Stimulated activated CD4-positive, alpha-beta T cell treated with anti-CD3 and anti-CD28 coated beads, Interleukin-2, amount 100 ng/mL, for 24 hours (primary cell): Measurements from ENCODE around the gene NEDD8.

Source experiments
- DNase-seq, 2 donors: peaks; one replicate each; pipeline ENCODE4 v3.0.0-alpha.2; 2020

Gene NEDD8

GRCh38 chr14:24177041-24177825 is 54.9 kb downstream of the NEDD8 start:
- DNase-seq = no peak

- DNase-seq = no peak
Measured at GRCh38 chr14:24176599-24176998, 55.6 kb downstream of the NEDD8 start.

DNA sequence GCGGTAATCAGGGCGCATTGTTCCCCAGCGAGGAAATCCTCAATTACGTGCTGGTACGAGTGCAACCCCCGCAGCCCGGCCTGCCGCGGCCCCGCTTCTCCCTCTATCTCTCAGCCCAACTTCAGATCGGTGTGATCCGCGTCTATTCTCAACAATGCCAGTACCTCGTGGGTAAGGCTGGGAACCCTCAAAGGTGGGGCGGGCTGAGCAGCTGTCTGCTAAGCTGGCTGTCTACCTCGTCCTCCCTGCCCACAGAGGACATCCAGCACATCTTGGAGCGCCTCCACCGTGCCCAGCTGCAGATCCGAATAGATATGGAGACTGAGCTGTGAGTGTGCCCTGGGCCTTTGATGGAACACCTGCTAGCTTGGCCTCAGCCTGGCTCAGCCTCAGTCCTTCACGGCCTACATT is 59.3 kb downstream of the NEDD8 start:
- no peak for DNase-seq

DNA sequence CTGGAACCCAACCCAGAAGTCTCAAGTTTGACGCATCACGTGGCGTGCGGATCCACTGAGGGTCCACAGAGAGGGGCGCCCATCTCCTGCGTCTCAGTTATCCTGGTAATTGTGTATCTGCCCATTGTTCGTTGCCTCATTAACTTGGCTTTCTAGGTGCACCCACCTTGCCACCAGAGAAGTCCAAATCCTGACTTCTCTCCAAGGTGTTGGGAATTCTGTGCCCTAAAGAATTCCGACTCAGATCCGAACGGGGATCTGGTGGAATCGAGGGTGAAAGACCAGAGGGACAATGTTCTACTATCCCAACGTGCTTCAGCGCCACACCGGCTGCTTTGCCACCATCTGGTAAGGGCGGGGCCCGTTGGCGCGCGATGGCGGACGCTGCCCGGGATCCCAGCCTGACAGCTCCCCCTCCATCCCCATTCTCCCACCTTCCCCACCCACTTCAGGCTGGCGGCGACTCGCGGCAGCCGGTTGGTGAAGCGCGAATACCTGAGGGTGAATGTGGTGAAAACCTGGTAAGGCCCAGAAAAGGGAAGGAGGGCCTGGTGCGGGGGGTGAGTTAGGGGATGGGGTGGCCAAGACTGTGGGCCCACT is 59.8 kb downstream of the NEDD8 start:
- DNase-seq = no peak

DNA sequence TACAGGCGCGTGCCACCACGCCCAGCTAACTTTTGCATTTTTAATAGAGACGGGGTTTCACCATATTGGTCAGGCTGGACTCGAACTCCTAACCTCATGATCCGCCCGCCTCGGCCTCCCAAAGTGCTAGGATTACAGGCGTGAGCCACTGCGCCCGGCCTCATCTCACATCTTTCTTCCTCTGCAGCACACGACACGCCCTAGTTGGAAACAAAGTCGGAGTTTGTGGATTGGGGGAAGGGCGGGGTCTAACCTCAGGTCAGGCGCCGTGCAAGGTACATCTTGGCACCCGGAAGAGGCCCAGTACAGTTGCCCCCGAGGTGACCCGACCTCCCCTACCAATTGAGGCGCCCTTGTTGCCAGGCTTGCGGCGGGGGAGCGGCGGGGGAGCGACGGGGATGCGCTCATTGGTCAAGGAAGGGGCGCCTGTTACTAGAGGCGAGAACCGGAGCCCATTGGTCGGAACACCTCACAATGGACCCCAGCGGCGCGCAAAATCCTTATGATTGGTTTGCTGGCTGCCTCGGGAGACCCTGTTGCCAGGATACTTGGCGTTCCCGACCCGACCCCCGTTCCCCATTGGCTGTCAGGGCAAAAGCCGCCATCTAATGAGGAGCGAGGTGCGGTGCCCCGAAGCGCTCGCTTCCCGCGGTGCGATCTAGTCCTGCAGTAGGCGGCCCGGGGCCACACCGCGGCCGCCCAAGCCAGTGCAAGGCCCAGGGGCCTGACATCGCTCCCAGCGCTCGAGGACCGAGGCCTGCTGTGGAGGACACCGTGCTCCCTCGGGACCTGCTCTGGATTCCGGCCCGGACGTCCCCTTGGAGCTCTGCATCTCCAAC is 60.5 kb downstream of the NEDD8 start, which contains the start of gene REC8:
Gene REC8, plus strand, starts transcription at position 659 of the 839 bp plus-strand sequence. CDS start 473 bp downstream, outside the sequence.
- peak; percentile 67 to 73 for DNase-seq

DNA sequence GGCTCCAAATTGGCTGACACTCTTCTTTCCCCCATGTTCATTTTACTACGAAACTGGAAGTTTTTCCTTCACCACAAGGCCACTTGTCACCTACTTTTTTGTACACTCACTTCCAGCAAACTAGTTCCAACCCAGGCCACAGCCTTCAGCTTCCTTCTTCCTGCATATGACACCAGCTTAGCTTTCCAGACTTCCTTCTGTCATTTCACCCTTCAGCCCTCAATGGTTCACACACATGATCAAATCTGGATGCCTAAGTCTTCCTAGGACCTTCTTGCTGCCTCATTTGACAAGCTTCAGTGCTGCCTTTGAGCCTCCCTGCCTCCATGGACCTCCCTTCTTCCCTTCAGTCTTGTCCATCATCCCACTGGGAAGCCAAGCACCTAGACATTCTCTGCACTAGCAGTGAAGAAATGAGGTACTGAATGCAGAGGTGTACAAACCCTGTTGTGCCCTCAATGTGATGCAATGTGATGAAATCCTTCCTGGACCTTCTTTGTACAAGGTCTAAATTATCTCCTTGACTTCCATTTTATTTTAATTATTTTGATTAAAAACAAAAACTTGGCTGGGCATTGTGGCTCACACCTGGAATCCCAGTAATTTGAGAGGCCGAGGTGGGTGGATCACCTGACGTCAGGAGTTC is 64.6 kb downstream of the NEDD8 start:
- no peak for DNase-seq
